GM21381 (cell line): ENCODE data around the gene S1PR5.
"Not testable (repeated sequence)": the region's sequence is repeated elsewhere in the genome, so short reads cannot be mapped to it uniquely, and the experiment has no call there.

Experiments
- ATAC-seq: cut with Tn5 transposase; IDR thresholded peaks from one replicate; pipeline ENCODE4 v1.9.1; 2021; ENCODE audit warnings: mild to moderate bottlenecking, moderate library complexity; ENCODE audit not compliant: unreplicated experiment

The S1PR5 gene

DNA sequence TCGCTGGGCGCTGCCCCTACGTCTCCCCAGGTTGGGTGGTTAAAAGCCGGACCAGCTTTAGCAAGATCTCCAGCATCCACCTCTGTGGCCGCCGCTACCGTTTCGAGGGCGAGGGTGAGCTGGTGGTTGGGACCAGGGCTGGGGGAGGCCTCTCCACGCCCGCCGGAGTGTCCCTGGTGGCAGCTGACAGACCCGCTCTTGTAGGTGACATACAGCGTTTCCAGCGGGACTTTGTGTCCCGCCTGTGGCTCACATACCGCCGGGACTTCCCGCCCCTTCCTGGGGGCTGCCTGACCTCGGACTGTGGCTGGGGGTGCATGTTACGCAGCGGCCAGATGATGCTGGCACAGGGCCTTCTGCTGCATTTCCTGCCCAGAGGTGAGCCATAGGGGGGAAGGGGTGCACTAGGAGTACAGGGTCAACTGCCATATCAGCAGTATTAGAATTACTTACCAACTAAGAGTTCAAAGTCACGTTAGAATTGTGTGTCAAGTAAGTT is 27.6 kb upstream of the S1PR5 start:
- no peak for ATAC-seq

DNA sequence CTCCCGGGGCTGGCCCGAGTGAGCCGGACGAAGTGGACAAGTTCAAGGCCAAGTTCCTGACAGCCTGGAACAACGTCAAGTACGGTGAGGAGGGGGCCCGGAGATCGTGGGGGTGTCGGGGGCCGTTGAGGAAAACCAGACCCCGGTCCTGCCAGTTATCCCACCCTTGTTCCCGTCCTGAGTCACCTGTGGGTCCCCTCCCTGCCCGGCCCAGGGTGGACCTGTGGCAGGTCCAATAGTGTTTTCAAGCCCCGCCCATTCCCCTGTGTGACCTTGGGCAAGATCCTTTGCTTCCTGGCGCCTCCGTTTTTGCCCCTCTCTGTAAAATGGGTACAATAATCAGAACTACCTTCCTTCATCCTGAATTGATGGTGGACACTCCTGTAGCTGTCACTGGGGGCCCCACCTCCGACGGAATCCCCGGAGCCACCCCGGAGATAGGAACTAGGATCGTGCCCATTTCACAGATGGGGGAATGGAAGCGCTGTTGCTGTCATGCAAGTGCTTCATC is 27.1 kb upstream of the S1PR5 start:
- no peak for ATAC-seq

GRCh38 chr19:10543420-10544241 is 26.4 kb upstream of the S1PR5 start, which contains the start of gene ATG4D:
Gene ATG4D, plus strand, starts transcription at chr19:10543904. Its CDS starts 187 bp downstream, at chr19:10544091.
- ATAC-seq = peak; percentile 78

GRCh38 chr19:10543059-10543419 is 25.8 kb upstream of the S1PR5 start:
- ATAC-seq = no peak

DNA sequence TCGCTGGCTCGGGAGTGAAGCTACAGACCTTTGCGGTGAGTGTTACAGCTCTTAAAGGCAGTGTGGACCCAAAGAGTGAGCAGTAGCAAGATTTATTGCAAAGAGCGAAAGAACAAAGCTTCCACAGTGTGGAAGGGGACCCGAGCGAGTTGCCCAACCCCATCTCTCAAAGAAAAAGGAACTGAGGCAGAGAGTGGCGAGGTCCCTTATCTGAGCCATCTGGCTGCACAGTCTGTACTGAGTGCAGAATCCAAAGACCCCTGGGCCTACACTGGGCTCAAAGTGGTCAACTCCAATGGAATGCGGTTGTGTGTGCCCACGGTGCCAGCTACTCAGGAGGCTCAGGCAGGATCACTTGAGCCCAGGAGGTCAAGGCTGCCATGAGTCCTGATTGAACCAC is 21.8 kb upstream of the S1PR5 start:
- ATAC-seq = not testable (repeated sequence)

DNA sequence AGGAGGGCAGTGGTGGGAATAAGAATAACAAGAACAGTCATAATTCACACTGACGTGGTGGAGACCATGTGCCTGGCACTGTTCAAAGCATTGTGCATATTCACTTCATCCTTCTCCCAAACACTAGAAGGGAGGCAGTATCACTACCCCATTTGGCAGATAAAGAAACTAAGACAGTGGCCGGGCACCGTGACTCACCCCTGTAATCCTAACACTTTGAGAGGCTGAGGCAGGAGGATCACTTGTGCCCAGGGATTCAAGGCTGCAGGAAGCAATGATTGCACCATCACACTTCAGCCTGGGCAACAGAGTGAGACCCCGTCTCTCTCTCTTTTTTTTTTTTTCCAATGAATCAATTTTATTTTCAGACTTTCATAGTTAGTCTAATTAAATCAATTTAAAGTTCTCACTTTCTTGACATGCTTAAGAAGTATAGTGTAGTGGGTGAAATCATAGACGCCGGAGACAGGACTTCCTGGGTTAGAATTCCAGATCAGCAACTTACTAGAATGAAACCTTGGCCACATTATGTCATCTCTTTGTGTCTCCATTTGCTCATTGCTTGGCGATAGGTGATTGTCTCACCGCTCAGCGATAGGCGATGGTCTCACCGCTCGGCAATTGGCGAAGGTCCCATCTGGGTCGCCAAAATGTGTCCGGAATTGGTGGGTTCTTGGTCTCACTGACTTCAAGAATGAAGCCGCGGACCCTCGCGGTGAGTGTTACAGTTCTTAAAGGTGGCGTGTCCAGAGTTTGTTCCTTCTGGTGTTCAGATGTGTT is 21.1 kb upstream of the S1PR5 start:
- no peak for ATAC-seq

- no peak for ATAC-seq
Observed at GRCh38 chr19:10537668-10538067, 20.4 kb upstream of the S1PR5 start.

GRCh38 chr19:10535613-10536012 is 18.4 kb upstream of the S1PR5 start:
- no peak for ATAC-seq

DNA sequence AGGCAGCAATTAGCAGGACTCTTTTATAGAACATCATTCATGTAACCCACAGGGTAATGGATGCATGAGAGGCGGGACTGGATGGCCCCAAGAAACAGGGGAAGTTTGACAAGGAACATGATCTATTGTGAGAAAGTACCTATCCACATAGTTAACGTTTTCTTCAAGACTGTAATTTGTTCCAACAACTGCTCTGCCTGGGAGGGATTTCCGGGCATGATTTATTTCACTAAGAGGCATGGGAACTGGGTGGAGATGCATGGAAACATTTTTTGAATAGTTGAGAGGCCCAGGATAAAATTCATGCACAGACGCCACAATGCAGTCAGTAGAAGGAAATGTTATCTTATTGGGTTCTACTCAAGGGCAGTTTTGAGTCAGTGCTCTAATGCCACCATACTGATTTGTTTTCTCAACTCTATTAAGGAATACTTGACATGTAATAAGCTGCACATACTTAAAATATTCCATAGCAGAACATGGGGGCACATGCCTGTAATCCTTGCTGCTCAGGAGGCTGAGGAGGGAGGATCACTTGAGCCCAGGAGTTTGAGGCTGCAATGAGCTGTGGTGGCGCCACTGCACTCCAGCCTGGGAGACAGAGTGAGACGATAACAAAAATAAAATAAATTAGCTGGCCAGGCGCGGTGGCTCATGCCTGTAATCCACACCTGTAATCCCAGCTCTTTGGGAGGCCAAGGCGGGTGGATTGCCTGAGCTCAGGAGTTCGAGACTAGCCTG is 16.6 kb upstream of the S1PR5 start:
- ATAC-seq = no peak

DNA sequence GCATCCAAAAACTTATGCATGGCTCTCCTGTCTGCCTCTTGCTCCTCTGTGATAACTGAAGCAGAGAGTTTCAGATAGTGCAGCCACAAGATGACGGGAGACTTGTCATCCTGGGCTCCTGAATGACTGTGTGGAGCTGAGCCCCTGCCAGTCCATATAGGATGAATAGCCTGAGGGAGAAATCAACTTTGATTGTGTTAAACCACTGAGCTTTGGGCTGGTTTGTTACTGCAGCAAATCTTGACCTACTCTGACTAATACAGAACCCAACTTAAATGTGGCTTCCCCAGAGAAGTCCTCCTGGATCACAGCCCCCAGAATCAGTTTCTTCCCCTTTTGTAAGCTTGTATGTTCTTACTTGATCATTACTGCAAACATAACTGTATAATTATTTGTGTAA is 15.2 kb upstream of the S1PR5 start:
- no peak for ATAC-seq

- ATAC-seq = not testable (repeated sequence)
Observed at GRCh38 chr19:10526887-10527286, 9.6 kb upstream of the S1PR5 start.

DNA sequence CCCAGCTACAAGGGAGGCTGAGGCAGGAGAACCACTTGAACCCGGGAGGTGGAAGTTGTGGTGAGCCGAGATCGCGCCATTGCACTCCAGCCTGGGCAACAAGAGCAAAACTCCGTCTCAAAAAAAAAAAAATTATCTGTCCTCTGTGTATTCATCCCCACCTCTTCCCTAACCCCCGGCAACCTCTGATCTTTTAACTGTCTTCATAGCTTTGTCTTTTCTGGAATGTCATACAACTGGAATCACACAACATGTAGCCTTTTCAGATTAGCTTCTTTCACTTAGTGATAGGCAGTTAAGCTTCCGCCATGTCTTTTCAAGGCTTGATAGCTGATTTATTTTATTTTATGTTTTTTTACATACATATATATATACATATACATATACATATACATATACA is 8.4 kb upstream of the S1PR5 start:
- ATAC-seq = no peak

DNA sequence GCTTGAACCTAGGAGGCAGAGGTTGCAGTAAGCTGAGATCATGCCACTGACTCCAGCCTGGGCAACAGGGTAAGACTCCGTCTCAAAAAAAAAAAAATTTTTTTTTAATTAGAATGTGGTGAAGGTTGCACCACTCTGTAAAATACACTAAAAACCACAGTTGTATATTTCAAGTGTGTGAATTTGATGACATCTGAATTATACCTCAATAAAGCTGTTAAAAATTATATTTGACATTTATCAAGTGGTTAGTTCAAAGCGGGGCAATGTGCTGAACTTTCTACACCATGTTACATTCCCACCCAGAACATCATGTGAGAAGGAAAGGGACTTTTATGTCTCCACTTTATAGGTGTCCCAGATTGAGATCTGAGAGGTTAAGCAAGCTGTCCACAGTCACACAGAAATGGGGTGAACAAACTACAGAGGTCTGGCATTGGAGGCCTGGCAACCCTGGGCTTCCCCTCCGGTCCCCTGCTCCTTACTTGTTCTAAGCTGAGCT is 5.9 kb upstream of the S1PR5 start:
- no peak for ATAC-seq

GRCh38 chr19:10521461-10522171 is 4.4 kb upstream of the S1PR5 start:
- ATAC-seq = no peak

DNA sequence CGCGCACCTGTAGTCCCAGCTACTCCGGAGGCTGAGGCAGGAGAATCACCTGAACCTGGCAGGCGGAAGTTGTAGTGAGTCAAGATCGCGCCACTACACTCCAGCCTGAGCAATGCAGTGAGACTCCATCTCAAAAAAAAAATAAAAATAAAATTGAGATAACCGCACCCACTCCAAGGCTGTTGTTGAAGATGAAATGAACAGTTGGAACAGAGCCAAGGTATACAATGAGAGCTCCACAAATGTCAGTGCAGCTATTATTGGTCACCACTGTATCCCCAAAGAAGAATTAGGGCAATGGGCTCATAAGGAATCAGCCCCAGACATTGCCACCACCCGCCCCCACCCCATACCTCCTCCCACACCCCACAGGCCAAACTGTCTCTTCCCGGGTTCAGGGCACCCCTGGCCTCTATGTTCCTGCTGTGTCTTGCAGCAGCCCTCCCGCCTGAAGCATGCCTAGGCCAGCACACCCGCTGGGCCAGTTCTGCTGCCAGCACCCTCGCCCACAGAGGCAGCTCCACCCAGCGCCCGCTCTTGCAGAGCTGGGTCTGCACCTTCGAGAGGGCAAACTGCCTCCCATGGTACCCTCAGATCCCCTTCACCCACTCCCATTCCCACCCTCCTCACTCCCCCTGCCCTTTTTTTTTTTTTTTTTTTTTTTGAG is 3.5 kb upstream of the S1PR5 start:
- ATAC-seq = no peak

DNA sequence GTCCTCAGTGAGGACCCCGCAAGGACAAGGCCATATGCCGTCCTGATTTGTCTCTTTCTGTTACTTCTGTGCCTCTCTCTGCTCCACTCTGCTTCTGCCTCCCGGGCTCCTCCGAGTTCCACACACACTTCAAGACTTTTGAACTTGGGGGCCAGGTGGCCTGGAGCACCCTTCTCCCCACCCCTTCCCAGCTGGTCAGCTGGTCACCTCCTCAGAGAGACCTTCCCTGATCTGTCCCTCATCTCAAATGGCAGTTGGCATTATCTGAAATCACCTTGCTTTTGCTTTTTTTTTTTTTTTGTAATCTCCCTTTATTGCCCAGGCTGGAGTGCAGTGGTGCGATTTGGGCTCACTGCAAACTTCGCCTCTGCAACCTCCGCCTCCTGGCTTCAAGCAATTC is 2.2 kb upstream of the S1PR5 start:
- ATAC-seq = no peak

- no peak for ATAC-seq
Observed at GRCh38 chr19:10518444-10519361, 1.5 kb upstream of the S1PR5 start.

DNA sequence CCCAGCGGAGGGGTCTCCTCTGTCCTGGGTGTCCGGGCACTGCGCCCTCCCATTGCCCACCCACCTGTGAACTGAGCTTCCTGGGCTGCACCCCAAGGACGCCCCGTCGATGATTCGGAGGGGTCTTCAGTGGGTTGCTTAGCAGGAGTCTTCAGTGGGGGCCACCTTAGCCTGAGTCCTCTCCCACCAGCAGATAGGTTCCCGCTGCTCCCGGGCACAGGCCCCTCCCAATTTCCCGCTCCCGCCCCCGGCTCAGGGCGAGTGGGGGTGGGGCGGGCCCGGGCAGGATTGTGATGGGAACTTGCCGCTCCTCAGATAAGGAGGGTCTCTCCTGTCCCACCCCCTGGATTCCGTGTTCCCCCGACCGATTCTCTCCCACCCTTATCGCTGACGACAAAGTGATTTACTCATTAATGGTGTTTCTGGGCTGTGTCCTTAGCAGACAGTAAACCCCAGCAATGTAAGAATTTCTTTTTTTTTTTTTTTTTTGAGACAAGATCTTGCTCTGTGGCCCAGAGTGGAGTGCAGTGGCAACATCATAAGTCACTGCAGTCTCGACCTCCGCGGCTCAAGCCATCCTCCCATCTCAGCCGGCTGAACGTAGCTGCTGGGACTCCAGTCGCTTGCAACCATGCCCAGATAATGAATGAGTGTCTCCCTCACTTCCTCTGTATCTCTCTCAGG is 655 bp upstream of the S1PR5 start:
- ATAC-seq = no peak
